T-helper 1 cell treated with Interleukin-12 subunit alpha and Interleukin-12 subunit beta and Interleukin-4 antibody, amounts not matched to agents 30 μg/mL and 1 μg/mL, for 36 hours (primary cell): ENCODE data around the gene FAM131A.

Source experiments
- H3K27ac Mint-ChIP-seq: one replicate; pipeline ENCODE4 v1.8.0; 2021; ENCODE audit warnings: mild to moderate bottlenecking, mixed read lengths
- H3K27me3 Mint-ChIP-seq: one replicate; pipeline ENCODE4 v1.8.0; 2021; ENCODE audit warnings: low read depth, mixed read lengths
- H3K36me3 Mint-ChIP-seq: one replicate; pipeline ENCODE4 v1.8.0; 2021; ENCODE audit warnings: low read depth, mixed read lengths
- H3K4me1 Mint-ChIP-seq: one replicate; pipeline ENCODE4 v1.8.0; 2021; ENCODE audit warnings: low read depth, mixed read lengths
- H3K4me3 Mint-ChIP-seq: one replicate; pipeline ENCODE4 v1.8.0; 2021; ENCODE audit warnings: mild to moderate bottlenecking, moderate library complexity, mixed read lengths
- H3K9me3 Mint-ChIP-seq: one replicate; pipeline ENCODE4 v1.8.0; 2021; ENCODE audit warnings: mixed read lengths

Gene FAM131A

DNA sequence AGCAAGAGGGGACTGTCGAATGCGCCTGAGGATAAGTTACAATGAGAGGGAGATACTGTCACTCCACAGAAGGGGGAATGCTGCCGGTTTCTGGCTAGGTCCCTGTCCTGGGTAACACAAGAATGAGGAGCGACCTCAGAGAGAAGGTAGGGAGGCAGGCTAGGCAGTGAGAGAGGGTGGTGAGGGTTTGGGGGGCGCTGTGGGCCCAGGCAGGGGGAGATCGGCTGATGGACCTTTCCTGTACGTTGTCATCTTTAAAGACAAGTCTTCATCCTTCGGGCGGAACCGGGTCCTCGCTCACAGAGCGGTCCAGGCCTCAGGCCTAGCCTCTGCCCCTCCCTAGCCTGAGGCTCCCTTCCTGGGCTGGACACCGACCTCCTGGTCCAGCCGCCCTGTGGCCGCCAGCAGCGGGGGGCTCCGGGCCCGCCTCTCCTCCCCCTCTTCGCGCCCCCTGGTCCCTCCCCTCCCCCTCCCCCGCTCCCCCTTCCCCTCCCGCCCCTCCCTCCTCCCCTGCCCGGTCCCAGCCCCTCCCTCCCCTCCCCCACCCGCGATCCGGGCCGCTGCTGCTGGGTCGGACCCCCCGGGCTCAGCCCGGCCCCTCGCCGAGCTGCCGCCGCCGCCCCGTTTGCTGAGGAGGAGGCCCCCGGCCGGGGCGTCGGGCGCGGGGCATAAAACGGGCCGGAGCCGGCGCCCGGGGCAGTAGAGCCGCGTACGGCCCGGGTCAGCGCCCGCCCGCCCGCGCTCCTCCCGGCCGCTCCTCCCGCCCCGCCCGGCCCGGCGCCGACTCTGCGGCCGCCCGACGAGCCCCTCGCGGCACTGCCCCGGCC lies 42.2 kb downstream of the FAM131A start, which contains the start of gene CHRD:
CHRD (plus strand) TSS at position 697 of the 827 bp plus-strand sequence. CDS start 265 bp downstream, outside the sequence.
- peaks cover 74% of the 10 kb centered on the region for H3K27me3 Mint-ChIP-seq
- peaks cover 2% of the 10 kb centered on the region for H3K4me1 Mint-ChIP-seq
- no peaks in the 10 kb centered on the region for H3K9me3 Mint-ChIP-seq

DNA sequence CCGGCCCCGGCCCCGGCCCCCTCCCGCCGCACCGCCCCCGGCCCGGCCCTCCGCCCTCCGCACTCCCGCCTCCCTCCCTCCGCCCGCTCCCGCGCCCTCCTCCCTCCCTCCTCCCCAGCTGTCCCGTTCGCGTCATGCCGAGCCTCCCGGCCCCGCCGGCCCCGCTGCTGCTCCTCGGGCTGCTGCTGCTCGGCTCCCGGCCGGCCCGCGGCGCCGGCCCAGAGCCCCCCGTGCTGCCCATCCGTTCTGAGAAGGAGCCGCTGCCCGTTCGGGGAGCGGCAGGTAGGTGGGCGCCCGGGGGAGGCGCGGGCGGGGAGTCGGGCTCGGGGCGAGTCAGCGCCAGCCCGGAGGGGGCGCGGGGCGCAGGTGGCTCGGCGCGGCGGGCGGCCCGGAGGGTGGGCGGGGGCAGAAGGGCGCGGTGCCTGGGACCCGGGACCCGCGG lies 42.8 kb downstream of the FAM131A start:
- no peaks in the 10 kb centered on the region for H3K9me3 Mint-ChIP-seq
- H3K4me3 Mint-ChIP-seq: no peak overlapping the region
- H3K27ac Mint-ChIP-seq: no peak overlapping the region

More for the DNA sequence above, 42.2 kb downstream of the FAM131A start, which contains the start of gene CHRD:
- no peaks in the 10 kb centered on the region for H3K36me3 Mint-ChIP-seq
- no peak within 1 kb of the TSS for H3K27ac Mint-ChIP-seq
- H3K4me3 Mint-ChIP-seq: peak within 1 kb of the TSS; percentile 64

DNA sequence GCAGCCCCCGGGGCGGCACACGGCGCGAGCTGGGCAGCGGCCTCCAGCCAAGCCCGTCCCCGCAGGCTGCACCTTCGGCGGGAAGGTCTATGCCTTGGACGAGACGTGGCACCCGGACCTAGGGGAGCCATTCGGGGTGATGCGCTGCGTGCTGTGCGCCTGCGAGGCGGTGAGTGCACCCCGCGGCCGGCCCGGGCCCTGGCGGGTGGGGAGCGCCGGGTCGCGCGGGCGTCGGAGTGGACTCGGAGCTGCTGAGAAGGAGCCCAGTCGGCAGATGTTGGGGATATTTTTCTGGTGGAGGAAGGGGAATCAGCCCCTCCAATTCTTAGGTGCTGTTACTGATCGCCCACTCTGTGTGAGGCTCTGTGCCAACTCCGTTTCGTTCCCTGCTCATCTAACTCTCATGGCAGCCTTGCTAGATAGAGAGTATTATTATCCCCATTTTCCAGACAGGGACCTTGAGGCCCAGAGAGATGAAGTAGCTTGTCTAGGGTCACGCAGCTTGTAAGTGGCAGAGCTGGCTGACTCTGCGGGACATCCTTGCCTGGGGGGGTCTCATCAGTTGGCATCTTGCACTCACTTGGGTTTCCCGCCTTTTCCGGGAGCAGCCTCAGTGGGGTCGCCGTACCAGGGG lies 43.3 kb downstream of the FAM131A start:
- peaks cover 2% of the 10 kb centered on the region for H3K4me1 Mint-ChIP-seq
- no peaks in the 10 kb centered on the region for H3K36me3 Mint-ChIP-seq
- peak overlapping the region; percentile 28 for H3K4me3 Mint-ChIP-seq
- H3K9me3 Mint-ChIP-seq: no peaks in the 10 kb centered on the region
- peaks cover 70% of the 10 kb centered on the region for H3K27me3 Mint-ChIP-seq
- no peak overlapping the region for H3K27ac Mint-ChIP-seq

More for the DNA sequence above, 42.8 kb downstream of the FAM131A start:
- Mint-ChIP-seq H3K36me3 (no peaks in the 10 kb centered on the region), H3K27me3 (peaks cover 76% of the 10 kb centered on the region), H3K4me1 (peaks cover 2% of the 10 kb centered on the region)

DNA sequence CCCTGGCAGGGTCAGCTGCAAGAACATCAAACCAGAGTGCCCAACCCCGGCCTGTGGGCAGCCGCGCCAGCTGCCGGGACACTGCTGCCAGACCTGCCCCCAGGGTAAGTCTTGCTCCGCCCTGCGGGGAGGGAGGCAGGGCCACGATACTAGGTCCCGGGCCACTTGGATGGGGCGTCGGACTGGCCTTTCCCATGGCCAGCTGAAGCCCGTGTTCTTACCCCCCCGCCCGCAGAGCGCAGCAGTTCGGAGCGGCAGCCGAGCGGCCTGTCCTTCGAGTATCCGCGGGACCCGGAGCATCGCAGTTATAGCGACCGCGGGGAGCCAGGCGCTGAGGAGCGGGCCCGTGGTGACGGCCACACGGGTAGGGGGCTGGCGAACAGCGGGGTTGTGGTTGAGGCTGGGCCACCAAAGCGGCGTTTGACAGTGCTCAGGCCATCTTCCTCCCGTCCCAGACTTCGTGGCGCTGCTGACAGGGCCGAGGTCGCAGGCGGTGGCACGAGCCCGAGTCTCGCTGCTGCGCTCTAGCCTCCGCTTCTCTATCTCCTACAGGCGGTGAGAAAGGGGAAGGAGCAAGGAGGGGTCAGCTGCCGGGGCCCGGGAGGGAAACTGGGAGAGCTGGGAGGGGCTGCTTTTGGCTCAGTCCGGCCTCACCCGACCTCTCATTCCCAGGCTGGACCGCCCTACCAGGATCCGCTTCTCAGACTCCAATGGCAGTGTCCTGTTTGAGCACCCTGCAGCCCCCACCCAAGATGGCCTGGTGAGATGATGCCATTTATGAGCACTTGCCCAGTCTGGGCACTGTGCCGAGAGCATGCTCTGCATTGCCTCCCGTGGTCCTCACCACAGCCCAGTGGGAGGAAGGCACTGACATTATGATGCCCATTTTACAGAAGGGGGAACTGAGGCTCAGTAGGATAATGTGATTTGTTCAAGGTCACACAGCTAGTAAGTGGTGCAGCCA lies 44.1 kb downstream of the FAM131A start:
- no peaks in the 10 kb centered on the region for H3K36me3 Mint-ChIP-seq
- H3K27me3 Mint-ChIP-seq: peaks cover 63% of the 10 kb centered on the region
- peaks cover 2% of the 10 kb centered on the region for H3K4me1 Mint-ChIP-seq
- H3K9me3 Mint-ChIP-seq: no peaks in the 10 kb centered on the region
- H3K4me3 Mint-ChIP-seq: no peak overlapping the region
- H3K27ac Mint-ChIP-seq: no peak overlapping the region

DNA sequence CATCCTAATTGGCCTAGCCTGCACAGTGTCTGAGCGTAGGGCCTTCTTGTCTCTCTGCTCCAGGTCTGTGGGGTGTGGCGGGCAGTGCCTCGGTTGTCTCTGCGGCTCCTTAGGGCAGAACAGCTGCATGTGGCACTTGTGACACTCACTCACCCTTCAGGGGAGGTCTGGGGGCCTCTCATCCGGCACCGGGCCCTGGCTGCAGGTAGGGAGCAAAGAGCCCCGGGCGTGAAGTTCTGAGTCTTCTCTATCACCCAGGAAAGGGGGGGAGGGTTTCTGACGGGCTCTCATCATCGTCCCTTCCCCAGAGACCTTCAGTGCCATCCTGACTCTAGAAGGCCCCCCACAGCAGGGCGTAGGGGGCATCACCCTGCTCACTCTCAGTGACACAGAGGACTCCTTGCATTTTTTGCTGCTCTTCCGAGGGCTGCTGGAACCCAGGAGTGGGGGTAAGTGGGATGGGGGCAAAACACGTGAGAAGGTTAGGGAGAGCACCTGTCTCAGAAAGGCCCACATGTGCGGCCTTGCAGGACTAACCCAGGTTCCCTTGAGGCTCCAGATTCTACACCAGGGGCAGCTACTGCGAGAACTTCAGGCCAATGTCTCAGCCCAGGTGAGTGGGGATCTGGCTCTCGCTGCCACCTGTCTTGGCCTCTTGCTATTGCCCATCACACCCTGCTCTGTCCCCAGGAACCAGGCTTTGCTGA lies 45.1 kb downstream of the FAM131A start:
- Mint-ChIP-seq H3K36me3 (no peaks in the 10 kb centered on the region), H3K4me3 (no peak overlapping the region), H3K27me3 (peaks cover 54% of the 10 kb centered on the region), H3K9me3 (no peaks in the 10 kb centered on the region), H3K27ac (no peak overlapping the region), H3K4me1 (peaks cover 2% of the 10 kb centered on the region)

DNA sequence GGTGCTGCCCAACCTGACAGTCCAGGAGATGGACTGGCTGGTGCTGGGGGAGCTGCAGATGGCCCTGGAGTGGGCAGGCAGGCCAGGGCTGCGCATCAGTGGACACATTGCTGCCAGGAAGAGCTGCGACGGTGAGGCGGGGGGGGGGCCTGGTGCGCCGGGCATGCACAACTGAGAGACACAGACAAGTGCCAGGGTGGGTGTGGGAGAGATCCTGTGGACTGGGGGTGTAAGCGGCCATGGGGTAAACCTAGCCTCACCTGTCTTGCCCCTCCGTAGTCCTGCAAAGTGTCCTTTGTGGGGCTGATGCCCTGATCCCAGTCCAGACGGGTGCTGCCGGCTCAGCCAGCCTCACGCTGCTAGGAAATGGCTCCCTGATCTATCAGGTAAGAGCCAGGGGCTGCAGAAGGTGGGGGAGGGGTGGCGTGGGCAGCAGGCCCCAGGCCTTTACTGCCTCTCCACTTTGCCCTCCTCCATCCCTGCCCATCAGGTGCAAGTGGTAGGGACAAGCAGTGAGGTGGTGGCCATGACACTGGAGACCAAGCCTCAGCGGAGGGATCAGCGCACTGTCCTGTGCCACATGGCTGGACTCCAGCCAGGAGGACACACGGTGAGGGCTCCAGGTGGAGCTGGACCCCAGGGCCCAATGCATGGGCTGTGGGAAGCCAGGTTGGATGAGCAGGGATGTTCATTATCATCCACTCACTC lies 45.8 kb downstream of the FAM131A start:
- no peaks in the 10 kb centered on the region for H3K9me3 Mint-ChIP-seq
- H3K27ac Mint-ChIP-seq: no peak overlapping the region
- H3K27me3 Mint-ChIP-seq: peaks cover 47% of the 10 kb centered on the region
- H3K4me3 Mint-ChIP-seq: no peak overlapping the region
- peaks cover 2% of the 10 kb centered on the region for H3K4me1 Mint-ChIP-seq
- no peaks in the 10 kb centered on the region for H3K36me3 Mint-ChIP-seq

DNA sequence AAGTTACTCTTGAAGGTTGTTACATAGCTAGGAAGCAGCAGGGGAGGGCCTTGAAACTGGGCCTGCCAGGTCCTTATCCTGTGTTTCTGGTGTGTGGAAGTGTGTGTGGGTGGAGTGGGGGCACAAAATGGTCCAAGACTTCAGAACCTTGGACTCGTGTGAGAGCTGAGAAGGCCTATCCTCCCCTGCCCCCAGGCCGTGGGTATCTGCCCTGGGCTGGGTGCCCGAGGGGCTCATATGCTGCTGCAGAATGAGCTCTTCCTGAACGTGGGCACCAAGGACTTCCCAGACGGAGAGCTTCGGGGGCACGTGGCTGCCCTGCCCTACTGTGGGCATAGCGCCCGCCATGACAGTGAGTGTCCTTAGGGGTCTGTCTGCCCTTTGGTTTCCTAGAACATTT lies 46.9 kb downstream of the FAM131A start:
- Mint-ChIP-seq H3K4me1 (peaks cover 2% of the 10 kb centered on the region), H3K27ac (no peak overlapping the region), H3K9me3 (no peaks in the 10 kb centered on the region), H3K27me3 (peaks cover 35% of the 10 kb centered on the region), H3K36me3 (no peaks in the 10 kb centered on the region), H3K4me3 (no peak overlapping the region)

DNA sequence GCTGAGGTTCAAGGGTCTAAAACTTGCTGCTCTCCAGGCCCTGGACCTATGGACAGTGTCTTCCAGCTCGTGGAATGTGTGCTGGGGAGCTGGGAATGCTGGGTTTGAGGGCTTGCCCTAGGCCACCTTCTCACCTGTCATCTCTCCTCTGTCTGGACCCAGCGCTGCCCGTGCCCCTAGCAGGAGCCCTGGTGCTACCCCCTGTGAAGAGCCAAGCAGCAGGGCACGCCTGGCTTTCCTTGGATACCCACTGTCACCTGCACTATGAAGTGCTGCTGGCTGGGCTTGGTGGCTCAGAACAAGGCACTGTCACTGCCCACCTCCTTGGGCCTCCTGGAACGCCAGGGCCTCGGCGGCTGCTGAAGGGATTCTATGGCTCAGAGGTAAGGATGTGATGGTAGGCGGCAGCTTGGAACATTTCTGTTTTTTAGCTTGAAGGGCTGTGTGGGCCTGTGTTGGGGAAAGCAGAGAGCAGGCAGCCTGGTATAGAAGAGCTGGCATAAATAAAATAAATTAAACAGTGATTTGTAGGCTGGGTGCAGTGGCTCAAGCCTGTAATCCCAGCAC lies 47.5 kb downstream of the FAM131A start:
- H3K4me3 Mint-ChIP-seq: no peak overlapping the region
- no peaks in the 10 kb centered on the region for H3K9me3 Mint-ChIP-seq
- no peak overlapping the region for H3K27ac Mint-ChIP-seq
- peaks cover 38% of the 10 kb centered on the region for H3K27me3 Mint-ChIP-seq
- H3K4me1 Mint-ChIP-seq: peaks cover 2% of the 10 kb centered on the region
- no peaks in the 10 kb centered on the region for H3K36me3 Mint-ChIP-seq

DNA sequence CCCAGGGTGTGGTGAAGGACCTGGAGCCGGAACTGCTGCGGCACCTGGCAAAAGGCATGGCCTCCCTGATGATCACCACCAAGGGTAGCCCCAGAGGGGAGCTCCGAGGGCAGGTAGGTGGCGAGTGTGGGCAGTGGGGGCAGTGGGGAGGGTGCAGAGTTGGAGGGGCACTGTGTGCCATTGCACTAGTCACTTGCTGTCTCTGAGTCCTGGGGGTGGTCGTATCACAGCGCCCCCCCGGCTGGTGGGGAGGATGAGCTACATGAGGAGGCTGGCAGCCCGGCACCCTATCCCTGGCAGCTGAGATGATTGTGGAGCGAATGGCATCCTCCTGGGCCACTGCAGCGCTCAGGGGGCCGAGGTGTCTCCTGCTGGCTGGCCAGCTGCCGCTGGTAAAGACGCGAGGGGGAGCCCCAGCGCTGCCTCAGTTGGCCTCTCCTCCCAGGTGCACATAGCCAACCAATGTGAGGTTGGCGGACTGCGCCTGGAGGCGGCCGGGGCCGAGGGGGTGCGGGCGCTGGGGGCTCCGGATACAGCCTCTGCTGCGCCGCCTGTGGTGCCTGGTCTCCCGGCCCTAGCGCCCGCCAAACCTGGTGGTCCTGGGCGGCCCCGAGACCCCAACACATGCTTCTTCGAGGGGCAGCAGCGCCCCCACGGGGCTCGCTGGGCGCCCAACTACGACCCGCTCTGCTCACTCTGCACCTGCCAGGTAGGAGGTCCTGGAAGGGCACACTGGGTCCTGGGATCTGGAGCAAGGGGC lies 48.8 kb downstream of the FAM131A start:
- Mint-ChIP-seq H3K9me3 (no peaks in the 10 kb centered on the region), H3K27ac (no peak overlapping the region), H3K27me3 (peaks cover 40% of the 10 kb centered on the region), H3K36me3 (no peaks in the 10 kb centered on the region), H3K4me3 (no peak overlapping the region), H3K4me1 (no peaks in the 10 kb centered on the region)

DNA sequence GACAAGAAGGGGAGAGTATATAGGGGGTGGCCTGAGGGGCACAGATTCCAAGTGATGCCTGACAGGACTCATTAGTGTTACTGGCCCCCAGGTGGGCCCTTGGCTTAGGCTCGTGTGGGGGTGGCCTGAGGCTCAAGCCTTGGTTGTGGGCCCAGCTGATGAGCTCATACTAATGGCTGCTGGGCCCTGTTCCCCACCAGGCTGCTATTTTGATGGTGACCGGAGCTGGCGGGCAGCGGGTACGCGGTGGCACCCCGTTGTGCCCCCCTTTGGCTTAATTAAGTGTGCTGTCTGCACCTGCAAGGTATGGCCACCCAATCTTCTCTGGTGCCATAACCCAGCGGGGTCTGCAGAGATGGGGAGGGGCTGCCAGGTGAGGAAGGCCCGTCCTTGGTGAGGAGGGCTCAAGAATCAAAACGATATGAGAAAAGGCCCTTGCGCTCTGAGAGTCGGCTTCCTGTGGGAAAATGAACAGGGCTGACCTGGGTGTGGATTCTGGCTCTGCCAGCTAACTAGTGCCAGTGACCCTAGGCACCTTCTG lies 49.8 kb downstream of the FAM131A start:
- no peak overlapping the region for H3K27ac Mint-ChIP-seq
- no peak overlapping the region for H3K4me3 Mint-ChIP-seq
- no peaks in the 10 kb centered on the region for H3K9me3 Mint-ChIP-seq
- no peaks in the 10 kb centered on the region for H3K4me1 Mint-ChIP-seq
- H3K36me3 Mint-ChIP-seq: no peaks in the 10 kb centered on the region
- H3K27me3 Mint-ChIP-seq: peaks cover 33% of the 10 kb centered on the region

DNA sequence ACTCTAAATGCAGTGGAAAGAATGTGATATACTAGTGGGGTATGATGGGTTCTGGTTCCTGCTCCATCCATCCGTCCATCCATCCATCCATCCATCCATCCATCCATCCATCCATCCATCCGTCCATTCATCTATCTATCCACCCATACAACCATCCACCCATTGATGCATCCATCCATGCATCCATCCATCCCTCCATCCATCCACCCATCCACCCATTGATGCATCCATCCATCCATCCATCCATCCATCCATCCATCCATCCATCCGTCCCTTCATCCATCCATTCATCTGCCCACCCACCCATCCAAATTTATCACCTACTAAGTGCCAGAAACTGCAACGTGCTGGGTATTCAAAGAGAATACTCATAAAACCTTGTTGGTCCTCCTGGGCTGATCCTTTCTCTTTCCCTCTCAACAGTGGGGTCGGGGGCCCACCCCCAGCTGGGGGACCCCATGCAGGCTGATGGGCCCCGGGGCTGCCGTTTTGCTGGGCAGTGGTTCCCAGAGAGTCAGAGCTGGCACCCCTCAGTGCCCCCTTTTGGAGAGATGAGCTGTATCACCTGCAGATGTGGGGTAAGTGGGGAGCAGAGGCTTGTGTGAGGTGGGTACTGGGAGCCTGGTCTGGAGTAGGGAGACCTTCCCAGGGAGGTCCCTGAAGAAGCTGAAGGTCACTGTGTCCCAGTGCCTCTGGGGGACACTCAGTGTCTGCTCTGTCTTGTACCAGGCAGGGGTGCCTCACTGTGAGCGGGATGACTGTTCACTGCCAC lies 51.0 kb downstream of the FAM131A start:
- peaks cover 27% of the 10 kb centered on the region for H3K27me3 Mint-ChIP-seq
- H3K4me1 Mint-ChIP-seq: no peaks in the 10 kb centered on the region
- no peak overlapping the region for H3K27ac Mint-ChIP-seq

DNA sequence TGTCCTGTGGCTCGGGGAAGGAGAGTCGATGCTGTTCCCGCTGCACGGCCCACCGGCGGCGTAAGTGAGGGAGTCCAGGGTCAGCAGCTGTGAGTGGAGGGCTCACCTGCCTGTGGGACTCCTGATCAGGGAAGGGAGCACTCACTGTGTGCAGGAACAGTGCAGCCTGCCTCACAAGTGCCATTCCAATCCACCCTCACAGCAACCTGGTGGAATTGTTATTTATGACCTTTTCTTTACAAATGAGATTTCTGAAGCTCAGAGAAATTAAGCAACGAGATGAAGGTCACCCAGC lies 51.5 kb downstream of the FAM131A start:
- Mint-ChIP-seq H3K4me3 (no peak overlapping the region), H3K4me1 (no peaks in the 10 kb centered on the region), H3K27ac (no peak overlapping the region), H3K9me3 (no peaks in the 10 kb centered on the region), H3K36me3 (no peaks in the 10 kb centered on the region), H3K27me3 (peaks cover 24% of the 10 kb centered on the region)

More for the DNA sequence above, 51.0 kb downstream of the FAM131A start:
- Mint-ChIP-seq H3K36me3 (no peaks in the 10 kb centered on the region), H3K9me3 (no peaks in the 10 kb centered on the region), H3K4me3 (no peak overlapping the region)
